HG02943 (cell line): ENCODE data around the gene VASH1.
"Not testable (repeated sequence)": the region's sequence is repeated elsewhere in the genome, so short reads cannot be mapped to it uniquely, and the experiment has no call there.

Experiments
- ATAC-seq: cut with Tn5 transposase; IDR thresholded peaks from one replicate; pipeline ENCODE4 v1.9.1; 2021; ENCODE audit warnings: mild to moderate bottlenecking, low read depth, moderate library complexity; ENCODE audit not compliant: unreplicated experiment

Gene VASH1

DNA sequence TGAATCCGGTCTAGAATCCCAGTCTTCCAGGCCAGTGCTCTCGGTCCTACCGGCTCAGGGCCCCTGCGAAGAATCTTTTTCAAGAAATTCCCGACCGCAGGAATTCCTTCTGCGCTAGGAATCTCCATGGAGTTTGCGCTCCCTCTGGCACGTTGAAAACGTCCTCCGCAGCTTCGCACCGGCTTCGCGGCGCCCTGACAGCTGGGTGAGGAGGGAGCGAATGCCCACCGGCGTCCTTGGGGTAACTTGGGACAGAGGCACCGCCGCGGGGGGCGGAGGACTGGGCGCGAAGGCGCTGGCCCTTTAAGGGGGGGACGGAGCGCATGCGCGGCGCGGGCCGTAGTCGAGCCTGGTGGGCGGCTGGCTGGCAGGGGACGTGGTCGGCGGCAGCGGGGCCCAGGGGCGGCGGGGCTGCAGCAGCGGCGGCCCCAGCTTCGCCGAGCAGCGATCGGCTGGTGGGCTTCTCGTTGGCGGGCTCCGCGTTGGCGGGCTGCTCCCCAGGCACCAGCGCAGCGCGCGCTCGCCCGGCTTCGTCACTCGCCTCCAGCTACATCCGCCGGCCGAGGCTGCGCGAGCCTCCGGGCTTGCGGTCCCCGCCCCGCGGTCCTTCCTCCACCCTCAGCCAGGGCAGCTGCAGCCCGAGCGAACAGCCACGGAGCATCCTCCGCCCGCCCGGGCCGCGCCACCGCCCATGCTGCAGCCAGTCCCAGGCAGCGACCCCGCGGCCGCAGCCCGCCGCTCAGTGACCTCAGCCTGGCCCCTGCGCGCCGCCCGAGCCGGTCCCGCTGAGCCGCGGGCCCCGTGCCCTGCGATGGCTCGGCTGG, at the start of gene VASH1:
Gene VASH1, plus strand, starts transcription at position 333 of the 824 bp plus-strand sequence. CDS start 1,354 bp downstream, outside the sequence.
- peak; percentile 83 for ATAC-seq

- no peak for ATAC-seq
Measured at GRCh38 chr14:76713121-76713520, 48.1 kb upstream of the VASH1 start.

GRCh38 chr14:76714470-76714869, 46.8 kb upstream of the VASH1 start:
- ATAC-seq: no peak

- ATAC-seq: no peak
Measured at GRCh38 chr14:76715101-76715500, 46.2 kb upstream of the VASH1 start.

GRCh38 chr14:76715511-76716081, 45.7 kb upstream of the VASH1 start:
- ATAC-seq: no peak

- no peak for ATAC-seq
Measured at GRCh38 chr14:76716285-76716684, 45.0 kb upstream of the VASH1 start.

DNA sequence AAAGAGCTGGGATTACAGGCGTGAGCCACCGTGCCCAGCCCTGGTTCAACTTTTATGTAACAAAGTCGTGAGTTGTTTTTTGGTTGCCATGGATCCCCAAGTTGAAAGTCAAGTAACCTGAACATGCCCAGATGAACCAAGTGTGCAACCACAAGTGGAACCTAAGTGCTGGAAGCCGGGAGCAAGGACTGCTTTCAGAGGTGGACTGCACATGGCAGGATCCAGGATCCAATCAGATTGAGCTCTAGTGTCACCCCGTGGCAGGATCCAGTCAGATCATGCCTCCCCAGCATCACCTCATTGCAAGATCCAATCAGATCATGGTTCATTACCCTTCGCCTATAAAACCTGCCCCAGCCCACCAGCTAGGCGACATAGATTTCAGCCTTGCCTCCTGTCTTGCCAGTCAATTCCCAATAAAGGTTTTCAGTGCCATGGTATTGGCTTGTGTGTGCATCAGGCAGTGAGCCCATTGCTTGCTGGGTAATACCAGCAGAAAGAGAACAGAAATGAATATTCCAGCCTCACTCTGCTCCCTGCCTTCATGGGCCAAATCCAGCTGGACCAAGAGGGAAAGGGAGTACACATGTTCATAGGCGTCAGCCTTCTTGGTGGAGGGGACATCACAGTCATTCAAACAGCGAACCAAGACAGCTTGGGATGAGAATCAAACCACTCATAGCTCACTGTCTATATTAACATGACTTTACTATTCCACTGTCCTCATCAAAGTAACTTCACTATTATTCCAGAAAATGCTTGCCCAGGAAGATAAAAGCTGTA, 43.6 kb upstream of the VASH1 start:
- no peak for ATAC-seq

DNA sequence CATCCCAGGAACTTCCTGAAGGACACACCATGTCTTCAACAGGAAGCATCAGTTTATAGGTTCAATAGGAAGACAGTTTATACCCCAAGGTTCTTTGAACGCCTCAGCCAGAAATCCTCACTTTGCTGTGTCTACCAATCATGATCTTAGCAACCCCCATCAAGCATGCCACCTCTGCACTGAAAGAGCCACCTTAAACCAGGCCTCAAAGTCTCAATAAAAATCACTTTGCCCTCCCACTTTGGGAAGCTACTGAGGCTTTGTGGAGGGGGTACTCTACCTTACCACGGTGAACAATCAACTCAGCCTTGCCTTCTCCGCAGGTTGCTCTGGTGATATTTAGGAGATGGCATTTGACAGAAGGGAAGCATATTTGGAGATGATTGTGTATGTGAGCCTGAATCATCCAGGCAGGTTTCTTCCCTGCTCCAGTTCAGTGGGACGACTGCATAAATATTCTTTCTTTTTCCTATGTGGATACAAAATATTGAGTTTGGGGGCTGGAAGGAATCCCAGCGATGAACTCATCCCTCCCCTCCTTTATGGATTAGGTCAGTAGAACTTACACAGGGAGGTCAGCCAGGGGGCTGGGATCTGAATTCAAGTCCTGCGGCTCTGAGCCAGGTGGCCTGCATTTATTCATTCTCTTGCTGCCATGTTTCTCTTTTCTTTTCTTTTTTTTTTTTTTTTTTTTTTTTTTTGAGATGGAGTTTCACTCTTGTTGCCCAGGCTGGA, 42.8 kb upstream of the VASH1 start:
- ATAC-seq: no peak

DNA sequence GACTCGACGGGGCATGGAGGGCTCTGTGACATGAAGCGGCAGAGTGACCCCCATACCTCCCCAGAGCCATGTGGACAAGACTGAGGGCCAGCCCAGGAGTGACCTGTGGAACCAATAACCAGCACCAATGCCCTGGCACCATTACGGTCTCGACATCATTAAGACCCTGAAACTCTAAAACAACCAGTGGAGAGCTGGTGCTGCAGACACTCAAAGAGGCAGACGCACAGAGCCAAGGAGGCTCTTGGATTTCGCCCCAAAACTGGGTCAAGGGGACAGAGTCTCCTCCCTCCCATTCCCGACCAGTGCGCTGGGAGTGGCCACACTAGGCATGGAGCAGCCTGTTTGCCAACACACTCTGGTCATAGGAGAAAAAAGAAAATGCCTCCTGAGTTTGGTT, 41.6 kb upstream of the VASH1 start:
- no peak for ATAC-seq

- peak; percentile 70 for ATAC-seq
Measured at GRCh38 chr14:76720382-76720813, 40.9 kb upstream of the VASH1 start.

GRCh38 chr14:76721506-76721905, 39.8 kb upstream of the VASH1 start:
- not testable (repeated sequence) for ATAC-seq

- no peak for ATAC-seq
Measured at GRCh38 chr14:76724651-76725550, 36.4 kb upstream of the VASH1 start.

DNA sequence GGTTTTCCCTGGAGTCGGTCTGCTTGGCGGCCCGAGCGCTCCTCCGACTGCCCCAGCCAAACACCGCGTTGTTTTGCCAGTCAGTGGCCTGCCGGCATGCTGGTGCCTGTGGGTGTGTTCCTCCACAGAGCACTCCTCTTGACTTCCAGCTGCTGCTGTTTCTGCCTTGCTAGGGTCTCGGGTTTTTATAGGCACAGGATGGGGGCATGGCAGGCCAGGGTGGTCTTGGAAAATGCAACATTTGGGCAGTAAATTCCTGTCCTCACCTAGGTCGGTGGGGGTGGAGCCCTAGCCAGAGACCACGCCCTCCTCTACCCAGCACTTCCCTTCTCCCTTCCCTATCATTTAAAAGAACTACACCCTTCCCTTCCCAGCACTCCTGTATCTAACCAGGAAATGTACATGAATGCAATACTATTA, 34.7 kb upstream of the VASH1 start:
- ATAC-seq: no peak

GRCh38 chr14:76727384-76727783, 33.9 kb upstream of the VASH1 start:
- no peak for ATAC-seq

- ATAC-seq: no peak
Measured at GRCh38 chr14:76727901-76728300, 33.4 kb upstream of the VASH1 start.

DNA sequence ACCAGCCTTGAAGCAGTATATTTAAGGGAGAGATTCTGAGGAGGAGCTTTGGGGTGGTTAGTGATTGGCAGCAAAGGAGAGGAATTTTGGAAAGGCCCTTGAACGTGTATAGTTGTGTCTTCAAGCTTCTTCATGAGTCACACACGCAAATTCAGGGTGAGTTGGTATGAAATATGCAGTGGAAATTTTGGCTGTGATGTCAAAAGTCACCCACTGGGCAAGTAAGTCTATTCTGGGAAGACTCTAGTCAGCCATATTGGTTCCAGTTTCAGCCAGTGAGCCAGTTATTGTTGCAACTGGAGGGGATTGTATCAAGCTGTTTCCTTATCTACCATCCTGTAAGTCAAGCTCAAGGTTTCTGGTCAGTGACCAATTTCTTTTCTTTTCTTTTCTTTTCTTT, 32.0 kb upstream of the VASH1 start:
- no peak for ATAC-seq

- ATAC-seq: no peak
Measured at GRCh38 chr14:76729953-76730505, 31.2 kb upstream of the VASH1 start.

GRCh38 chr14:76734501-76734900, 26.8 kb upstream of the VASH1 start:
- ATAC-seq: not testable (repeated sequence)

DNA sequence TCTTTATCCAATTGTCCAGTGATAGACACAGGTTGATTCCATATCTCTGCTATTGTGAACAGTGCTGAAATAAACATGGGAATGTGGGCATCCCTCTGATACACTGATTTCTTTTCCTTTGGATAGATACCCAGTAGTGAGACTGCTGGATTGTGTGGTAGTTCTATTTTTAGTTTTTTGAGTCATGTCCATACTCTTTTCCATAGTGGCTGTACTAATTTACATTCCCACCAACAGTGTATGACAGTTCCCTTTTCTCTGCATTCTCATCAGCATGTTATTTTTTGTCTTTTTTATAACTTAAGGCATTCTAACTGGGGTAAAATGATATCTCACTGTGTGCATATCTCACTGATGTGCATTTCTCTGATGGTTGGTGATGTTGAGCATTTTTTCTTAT, 24.8 kb upstream of the VASH1 start:
- no peak for ATAC-seq
